SIG-M5 treated with dmso at 0.1 percent for 504 hours (cell line): ENCODE measurements around the gene MMD.
A peak's percentile ranks its signal among the peaks of the same experiment; 100 is the strongest.
"Not testable (repeated sequence)": the region's sequence is repeated elsewhere in the genome, so short reads cannot be mapped to it uniquely, and the experiment has no call there.

Experiments
- DNase-seq: peaks from one replicate; lab custom pipeline; 2025; ENCODE audit not compliant: unreplicated experiment; lab: John Stamatoyannopoulos, UW

The MMD gene

DNA sequence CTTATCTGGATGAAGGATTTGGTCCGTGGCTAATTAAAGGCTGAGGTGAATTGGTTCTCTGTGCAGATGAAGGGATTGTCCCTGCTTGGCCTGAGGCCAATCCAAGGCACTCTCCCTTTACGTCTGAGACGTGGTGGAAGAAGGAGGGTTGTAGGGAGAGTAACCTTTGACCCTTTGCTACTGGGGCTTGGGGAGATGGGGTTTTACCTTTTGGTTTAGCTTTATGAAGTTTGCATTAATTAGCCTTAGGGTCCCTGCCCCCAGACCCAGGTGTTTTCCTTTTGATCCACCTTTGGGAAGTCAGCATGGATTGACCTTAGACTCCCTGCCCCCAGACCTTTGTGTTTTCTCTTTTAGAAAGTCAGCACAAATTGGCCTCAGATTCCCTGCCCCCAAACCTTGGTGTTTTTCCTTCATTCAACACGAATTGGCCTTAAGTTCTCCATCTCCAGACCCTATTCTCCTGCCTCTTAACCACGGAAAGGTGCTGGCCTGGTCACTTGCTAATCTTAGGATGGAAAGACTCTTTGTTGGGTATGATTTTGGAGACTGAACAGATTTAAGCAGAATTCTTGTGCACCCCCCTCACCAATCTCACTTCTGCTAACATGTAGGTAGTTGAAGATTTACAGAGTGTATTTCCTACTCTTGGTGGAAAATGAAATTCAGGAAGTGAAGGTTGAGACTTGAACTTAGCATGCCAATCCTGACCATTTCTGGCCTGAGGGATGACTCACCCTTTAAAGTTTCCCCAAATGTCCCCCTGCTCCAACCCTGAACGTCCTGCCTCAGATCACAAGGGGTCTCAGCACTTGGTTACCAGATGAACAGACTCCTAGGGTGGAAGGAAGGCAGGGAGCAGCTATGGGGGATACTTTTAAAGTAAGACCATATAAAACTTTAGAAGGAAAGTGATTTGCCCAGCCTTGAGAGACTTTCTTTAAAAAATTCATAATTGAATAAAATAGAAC lies 23.1 kb upstream of the MMD start:
- DNase-seq: peak; percentile 35

DNA sequence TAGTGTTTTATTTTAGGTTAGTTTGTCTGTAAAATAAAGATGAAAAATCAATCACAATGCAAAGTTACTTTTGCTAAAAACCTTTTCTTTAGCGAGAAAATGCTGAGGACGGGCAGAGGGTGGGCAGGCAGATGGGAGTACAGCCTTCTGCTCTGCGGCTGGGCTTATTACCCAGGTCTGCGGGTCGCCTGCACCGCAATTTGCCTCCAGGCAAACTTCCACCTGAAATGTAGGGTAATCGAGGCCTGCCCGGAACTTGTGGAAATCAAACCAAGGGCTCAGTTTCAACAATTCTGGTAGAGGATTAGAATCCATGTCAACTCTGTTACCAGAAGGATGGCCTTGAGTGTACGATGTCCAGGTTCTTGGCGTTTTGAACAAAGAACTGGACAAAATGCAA lies 22.3 kb upstream of the MMD start:
- no peak for DNase-seq

DNA sequence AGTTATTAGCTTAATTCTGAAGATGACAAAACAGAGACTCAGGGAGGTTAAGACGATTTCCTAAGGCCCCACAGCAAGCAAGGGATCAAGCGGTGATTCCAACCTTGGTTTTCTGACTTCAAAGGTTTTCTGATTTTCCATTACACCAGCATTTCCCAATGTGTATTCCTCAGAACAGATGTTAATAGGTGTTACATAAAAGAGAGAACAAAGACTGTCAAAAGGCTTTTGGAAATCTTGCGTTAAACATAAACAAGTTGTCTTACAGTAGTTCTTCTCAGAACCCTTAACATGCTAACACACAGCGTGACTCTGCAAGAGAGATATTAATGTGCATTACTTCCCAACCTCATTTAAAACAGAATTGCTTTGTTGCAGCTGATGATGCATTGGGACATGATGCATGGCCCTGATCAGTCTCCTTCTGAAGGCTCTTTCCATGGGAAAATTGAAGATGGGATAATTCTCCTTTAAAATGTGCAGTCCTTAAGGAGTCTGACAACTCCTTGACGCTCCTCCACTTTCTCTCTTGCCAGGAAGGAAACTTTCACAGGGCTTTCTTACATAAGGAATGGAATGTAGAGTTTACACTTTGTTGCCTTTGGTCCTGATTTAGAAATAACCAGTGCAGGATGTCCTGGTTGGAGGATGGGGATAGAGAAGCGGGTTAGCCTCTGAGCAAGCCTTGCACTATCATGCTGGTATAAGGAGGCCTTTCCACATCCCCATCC lies 21.5 kb upstream of the MMD start:
- DNase-seq: no peak

DNA sequence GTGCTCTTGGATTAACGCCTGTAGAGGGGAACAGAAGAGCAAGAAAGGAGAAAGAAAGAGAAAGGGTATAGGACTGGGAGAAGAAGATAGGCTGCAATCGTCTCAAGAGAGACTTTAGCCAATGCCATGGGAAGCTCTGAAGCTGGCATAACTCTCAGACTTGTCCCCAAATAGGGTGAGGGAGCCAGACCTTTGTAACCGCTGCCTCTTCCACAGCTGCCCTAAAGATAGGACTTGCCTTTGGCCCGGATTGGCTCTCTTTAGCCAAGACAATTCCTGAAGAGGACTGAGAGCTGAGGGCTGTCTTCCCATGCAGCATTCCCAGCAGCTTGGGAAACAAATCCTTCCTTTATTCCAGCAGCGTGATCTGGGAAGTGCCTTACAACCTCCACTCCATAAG lies 20.8 kb upstream of the MMD start:
- DNase-seq: no peak

DNA sequence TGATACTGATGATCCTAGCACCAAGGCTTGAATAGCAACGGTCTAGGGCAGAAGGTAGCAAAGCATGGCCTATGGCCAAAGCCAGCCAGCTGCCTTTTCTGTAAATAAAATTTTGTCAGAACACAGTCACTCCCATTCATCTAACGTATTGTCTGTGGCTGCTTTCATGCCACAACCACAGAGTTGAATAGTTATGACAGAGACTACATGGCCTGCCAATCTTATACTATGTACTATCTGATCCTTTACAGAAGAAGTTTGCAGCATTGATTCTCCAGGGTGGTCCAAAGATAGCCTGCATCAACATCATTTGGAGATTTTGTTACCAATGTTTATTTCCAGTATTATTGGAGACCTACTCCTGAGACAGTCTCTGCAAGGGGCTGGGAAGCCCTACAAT lies 19.9 kb upstream of the MMD start:
- no peak for DNase-seq

DNA sequence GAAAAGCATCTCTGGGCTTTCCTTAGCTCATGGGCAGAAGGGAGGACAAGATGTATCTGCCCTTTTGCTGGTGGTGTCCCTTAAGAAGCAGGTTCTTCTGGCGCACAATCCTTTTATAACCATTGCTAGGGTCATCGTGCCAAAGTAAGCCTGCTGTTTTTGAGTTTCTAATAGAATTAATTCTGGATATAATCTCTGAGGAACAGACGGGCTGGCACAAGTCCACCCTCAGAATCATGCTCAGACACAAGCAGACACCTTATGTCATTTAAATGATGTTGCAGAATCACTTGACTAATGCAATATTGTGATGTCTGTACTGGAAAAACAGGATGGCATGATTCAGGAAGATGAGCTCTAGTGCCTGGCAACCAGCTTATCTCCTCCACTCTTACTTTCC lies 18.8 kb upstream of the MMD start:
- DNase-seq: no peak

DNA sequence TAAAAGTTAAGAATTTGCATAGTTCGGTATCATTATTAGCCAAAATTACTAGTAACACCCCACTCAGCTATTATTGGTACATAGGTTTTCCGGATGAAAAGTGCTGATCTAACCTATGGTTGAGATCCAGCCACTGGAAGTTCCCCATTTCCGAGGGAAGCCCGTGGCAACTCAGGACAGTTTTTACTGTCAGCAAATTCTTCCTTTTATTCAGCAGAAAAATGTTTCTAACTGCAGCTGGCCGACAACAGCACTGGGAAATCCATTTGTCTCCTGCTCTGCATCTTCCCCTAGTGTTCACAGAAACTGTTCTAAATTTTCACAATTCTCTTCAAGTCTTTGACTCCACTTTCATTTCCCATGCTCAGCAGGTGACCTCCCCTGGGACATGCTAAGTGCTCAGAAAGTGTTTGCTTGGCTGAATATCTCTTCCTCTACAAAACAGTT lies 15.5 kb upstream of the MMD start:
- DNase-seq: no peak

DNA sequence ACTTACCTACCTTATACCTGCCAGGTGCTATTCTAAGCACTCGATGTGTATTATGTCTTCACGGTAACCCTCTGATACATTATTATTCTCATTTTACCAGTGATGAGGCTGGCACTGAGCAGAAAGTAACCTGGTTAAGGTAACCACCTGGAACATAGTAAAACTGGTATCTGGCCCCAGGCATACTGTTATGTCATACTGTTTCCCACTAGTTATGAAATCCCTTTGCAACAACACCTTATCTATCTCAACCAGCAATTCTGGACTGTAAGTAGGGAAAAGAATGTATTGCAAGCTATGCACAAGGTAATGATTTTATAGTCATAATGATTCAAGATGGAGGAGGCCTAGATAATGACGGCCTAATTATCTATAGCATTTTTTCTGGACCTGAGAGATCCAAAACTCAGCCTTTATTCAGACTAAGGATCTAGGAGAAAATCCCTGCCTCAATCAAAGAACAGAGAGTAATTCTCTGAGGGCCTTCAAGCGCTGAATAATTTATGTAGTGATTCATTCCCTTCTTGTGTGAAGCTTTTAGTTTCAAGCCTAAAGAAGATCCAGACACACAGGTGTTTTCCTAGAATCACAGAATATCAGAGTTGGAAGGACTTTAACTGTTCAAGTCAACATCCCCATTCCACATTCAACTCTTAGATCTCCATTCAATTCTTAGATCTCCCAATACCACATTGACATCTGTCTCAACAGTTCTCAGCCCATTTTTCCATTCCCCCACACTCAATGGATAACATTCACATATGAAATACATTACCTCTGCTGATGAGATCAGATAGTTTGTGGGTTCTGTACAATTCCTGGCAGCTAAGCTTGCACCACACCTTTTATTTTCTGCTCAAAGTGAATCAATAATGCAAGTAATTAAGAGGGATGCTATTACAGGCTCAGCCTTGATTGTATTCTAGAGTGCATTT lies 14.9 kb upstream of the MMD start:
- no peak for DNase-seq

DNA sequence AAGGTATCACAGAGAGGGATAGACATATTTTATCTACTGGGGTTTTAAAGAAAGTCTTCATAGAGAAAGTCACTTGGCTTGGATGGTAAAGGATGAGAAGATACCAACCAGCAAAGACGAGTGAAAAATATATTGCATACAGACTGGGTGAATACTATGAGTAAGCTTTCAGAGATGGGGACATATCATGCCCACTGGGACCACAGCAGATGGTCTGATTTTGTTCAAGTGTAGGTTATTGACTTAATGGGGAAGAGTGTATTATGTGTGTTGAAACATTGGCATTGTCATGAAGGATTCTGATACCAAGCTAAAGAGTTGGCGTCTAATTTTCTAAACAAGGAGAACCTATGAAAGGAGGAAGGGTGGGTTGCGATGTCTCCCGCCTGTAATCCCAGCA lies 13.8 kb upstream of the MMD start:
- DNase-seq: no peak

DNA sequence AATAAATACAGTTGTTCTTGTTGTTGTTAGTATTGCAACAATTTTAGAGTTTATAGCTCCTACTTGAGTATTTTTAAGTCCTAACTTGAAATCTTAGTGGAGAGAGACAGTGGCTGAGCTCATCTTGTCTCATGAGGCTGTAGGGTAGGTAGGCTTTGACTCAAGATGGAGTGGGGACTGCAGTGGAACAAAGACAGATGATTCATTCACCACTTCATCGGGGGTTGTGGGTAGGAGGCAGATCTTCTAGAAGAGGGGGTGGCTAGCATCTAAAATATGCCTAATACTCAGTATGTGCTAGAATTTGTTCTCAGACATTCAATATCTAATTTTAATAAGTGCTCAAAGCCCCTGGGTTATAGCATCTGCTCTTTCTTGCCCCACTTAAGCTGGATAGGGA lies 13.1 kb upstream of the MMD start:
- no peak for DNase-seq

DNA sequence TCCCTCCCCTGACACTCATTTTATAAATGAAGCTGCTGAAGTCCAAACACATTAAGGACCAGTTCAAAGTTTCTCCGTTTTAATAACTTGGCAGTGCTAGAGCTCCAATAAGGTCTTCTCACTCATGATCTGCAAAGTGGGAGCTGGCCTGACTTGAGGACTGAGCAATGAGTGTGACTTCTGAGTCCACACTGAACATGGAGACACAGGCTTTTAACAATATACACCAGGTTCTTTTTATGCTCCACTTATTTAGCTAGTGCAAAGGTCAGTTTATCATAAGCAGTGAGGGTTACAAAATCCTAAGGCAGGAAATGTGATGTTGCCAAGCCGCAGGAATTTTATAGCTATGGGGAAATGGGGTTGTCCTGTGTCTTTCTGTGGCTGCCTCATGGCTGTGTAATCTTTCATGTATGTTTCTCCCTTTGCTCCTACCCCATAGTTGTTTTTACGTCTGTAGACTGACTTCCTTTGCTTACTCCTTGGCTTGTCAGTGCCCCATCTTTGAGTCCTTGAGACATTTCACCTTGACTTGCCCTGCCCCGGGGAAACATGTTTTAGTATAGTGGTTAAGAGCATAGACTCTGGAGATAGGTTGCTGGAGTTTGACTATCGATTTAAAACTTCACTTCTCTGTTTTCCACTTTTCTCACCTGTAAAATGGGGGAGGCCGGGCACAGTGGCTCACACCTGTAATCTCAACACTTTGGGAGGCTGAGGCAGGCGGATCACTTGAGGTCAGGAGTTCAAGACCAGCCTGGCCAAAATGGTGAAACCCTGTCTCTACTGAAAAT lies 12.2 kb upstream of the MMD start:
- peak; percentile 22 for DNase-seq

DNA sequence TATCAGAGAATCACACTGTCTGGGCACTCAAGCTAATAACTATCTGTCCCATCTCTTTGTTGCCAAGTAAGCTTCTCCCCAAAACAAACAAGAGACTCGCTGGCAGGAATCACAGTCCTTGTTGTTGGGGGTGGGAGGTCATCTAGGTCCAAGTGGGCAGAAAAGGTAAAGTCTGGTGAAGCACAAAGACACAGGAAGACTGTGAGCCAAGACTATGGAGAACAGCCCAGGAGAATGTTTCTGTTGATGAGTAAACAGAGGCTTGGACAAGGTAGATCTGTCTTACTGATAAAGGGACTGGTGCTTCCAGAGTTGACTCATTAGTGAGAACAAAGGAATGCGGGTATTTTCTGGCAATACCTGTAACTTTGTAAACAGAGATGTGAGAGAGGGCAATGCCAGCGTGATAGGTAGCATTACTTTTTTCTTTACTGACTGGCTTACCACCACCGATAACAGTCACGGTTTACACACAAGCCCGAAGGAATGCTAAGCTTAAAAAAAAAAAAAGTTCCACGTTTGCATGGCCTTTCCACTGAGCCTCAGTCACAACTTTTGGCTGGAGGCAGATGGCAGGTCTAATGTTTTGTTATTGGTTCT lies 11.5 kb upstream of the MMD start:
- DNase-seq: peak; percentile 76

DNA sequence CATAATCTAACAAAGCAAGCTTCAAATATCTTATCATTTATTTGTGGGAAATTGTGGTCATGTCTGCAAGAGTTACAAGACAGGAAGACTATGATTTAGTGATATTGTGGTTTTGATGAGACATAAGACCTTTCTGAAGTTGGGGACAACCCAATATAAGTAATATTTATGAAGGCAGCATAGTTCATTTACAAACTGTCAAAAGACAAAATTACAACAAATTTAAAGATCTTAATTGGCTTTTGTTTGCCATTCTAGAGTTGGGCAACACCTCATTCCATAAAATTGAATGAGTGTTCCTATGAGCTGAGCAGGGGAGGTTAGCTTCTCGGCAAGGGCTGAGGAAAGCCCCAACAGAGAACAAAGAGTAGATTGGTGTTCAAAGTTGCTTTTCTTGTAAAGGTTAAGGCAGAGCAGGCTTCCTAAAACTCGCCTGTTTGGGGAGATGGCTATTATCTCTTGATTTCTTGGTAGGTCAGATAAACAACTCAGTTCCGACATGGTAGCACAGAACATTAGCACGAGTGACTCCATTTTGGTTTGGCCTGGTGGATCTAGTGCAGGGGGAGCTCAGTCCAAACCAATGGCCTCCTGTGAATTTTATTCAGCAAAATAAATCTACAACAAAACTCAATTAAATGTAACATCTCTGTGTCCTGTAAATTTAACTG lies 10.9 kb upstream of the MMD start:
- no peak for DNase-seq

DNA sequence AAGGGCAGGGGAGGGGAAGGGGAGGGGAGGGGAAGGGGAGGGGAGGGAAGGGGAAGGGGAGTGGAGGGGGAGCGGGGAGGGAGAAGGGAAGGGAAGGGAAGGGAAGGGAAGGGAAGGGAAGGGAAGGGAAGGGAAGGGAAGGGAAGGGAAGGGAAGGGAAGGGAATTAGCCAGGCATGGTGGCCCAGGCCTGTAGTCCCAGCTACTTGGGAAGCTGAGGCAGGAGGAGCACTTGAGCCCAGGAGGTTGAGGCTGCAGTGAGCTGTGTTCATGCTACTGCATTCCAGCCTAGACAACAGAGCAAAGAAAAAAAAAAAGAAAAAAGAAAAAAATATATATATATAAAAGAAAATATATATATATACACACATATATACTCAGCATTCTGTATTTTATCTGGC lies 10.3 kb upstream of the MMD start:
- not testable (repeated sequence) for DNase-seq

DNA sequence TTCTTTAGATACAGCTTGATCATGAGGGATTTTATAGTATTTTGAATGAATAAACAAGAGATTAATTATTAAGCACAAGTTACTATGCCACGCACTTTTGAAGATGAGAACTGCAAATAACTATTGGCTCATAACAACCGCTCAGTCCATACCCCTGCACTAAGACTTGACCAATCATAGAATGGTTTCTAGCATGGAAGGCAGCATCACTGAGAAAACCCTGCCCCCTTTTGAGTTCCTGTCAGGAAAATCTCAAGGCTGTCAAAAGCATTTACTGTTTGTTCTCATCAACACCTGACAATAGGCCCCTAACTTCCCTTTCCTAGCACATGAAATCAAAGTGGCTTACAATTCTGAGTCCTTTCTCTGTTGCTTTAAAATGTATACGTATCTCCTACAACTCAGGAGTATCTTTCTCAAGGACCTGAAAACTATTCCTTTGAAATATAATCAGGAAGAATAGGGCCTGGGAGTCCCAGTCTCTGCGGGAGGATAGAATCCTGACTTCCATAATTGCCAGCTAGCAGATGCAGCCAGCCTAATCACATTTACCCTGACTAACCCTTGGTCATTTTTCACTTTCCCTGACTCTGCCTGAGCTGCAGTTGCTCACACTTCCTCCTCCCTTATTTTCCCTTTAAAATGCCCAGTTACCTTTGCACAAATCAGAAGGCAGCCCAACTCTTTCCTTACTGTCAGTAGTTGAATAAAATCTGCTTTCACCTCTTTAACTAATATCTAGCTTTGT lies 9.1 kb upstream of the MMD start:
- no peak for DNase-seq

DNA sequence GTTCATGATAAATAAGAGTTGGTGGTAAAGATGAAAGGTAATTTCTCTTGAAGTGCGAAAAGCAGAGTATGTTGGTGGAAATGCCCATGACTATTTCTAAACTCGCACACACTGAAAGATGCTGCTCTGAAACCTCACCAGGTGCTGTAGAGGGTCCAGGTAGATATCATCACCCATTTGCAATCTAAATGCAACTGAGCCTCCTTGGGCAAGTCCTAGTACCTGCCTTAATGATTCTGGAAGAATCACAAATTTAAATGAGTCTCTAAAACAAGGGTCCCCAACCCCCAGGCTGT lies 5.9 kb upstream of the MMD start:
- no peak for DNase-seq

DNA sequence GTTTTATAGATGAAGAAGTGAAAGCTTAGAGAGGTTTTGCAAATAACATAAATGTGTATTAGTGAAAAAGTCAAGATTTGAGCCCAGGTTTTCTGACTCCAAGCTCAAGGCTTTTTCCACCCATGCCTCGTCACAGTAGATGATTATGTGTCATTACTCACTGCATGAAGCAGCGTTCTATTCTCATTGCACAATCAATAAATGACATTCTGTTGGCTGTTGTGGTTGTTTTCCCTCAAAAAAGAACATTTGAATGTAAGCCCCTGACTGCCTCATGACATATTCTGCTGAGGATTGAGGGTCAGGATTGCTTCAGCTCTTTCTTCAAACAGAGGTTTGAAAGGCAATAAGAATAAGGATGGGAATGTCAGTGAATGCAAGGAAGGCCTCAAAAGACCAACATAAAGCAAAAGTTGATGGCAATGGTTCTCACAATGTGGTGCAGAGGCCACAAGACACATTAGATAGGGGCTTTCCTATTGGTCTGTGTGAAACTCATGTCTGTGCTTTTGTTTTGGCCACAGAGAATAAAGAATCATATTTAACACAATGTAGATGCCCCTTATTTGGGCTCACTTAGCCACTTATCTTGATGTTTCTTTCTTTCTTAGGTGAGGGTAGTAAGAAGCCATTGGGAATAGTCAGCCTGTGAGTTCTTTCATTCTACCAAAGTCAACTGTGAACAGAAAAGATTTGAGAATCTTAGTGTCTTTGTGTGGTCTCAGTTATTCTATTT lies 5.4 kb upstream of the MMD start:
- DNase-seq: no peak

DNA sequence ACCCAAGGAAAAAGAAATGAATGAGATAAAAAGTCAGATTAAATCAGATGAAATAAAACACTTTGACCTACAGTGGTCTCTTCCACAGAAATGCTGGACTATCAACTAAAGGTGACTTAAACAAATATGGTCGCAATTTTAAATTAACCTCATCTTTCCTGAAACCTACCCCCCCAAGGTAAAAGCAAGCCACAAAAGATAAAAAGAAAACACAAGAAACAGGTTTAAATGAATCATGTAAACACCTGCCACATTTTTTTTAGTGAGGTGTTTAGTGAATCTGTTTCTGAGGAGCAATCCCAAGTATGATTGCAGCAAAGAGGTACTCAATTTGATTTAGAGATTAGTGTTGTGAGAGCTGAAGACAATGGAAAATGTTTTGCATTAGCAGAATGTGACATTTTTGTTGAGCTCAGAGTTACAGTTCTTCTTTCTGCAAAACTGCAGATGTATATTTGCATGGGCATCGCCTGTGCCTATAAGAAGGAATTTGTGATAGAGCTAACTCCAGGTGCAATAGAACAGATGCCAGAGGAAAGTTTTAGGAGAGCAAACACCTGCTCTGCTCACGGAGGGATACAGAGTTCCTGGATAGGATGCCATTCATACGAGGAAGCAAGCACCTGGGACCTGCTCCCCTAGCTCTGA lies 3.4 kb upstream of the MMD start:
- no peak for DNase-seq
